GM18517 (cell line): ENCODE data around the gene KRTAP5-2.

Experiments
- ATAC-seq: cut with Tn5 transposase; IDR thresholded peaks from one replicate; pipeline ENCODE4 v1.9.1; 2021; ENCODE audit warnings: mild to moderate bottlenecking, moderate library complexity; ENCODE audit not compliant: unreplicated experiment

The KRTAP5-2 gene

GRCh38 chr11:1557051-1557884, 40.8 kb downstream of the KRTAP5-2 start:
- no peak for ATAC-seq

- ATAC-seq, result no peak
Observed at GRCh38 chr11:1556278-1556902, 41.7 kb downstream of the KRTAP5-2 start.

GRCh38 chr11:1555713-1556153, 42.4 kb downstream of the KRTAP5-2 start:
- no peak for ATAC-seq

- ATAC-seq, result no peak
Observed at GRCh38 chr11:1554981-1555712, 42.9 kb downstream of the KRTAP5-2 start.

DNA sequence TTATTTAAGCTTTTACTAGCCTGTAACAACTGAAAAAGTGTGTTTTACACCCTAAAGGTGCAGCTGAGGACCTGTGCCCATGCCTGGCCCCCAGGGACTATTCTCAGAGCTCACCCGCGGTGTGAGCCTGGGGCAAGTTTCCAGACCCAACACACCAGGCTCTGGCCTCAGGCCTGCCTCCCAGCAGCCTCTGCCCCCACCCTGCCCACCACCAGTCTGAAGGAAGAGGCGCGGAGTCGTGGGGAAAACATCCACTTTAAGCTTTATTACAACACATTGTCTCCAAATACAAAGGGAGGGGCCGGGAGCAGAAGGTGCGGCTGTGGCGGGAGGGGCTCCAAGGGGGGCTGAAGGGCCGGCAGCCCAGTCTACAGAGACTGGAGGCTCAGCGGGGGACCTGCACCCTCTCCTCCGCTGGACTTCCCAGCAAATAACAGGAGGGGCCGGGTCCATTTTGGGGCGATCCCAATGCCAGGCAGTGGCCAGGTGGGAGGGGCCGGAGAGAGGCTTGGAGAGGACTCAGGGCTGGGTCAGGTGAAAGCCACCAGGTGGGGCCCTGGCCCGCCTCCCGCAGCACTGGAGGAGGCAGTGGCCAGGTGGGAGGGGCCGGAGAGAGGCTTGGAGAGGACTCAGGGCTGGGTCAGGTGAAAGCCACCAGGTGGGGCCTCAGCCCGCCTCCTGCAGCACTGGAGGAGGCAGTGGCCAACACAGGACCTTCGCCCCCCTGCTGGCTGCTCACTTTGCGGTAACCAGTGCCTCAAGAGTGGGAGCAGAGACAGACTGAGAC, 44.1 kb downstream of the KRTAP5-2 start:
- ATAC-seq, result no peak

GRCh38 chr11:1549338-1550330, 48.5 kb downstream of the KRTAP5-2 start:
- no peak for ATAC-seq

DNA sequence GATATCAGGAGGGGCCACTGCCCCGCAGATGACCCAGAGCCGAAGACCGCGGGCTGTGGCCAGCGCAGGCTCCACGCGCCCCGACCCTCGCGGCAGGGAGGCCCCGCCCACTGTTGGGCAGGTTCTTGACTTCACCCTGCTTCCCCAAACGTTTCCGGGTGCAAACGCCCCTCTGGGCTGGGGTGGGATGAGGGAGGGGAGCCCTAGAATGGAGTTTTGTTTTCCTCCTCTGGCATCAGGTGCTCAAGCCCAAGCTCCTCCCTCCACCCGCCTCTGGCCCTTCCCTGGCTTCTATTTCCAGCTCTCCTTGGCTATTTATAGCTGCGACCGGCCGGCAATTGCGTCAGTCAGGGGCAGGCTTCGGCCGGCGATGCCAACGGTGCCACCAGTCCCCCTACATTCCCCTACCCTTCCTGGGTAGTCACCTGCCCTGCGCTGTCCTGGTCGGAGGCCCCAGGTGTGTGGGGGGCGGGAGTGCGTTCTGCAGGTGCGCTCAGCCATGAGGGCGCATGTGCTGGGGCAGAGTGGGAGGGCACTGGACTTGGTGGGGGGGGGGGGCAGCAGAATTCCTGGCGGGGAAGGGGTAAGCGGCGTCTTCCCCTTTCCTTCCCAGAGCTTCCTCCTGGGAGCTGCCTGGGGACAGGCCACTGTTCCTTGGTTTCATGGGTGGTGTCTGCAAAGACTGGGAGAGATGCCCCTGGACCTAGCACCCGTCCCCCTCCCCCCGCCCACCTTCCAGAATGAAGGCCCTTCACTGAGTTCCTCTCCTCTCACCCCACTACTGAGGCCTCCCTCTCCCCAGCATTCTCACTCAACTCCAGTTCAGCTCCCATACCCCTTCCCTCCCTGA, 49.6 kb downstream of the KRTAP5-2 start:
- ATAC-seq, result no peak

- no peak for ATAC-seq
Observed at GRCh38 chr11:1547467-1548098, 50.5 kb downstream of the KRTAP5-2 start.
